Measurements from ENCODE around the gene SF3A1. TPM values are rescaled to one million over a fixed set of nuclear protein-coding genes. Genes with fewer than 3 reads are reported as not detected.
A peak's percentile ranks its signal among the peaks of the same experiment; 100 is the strongest.

SF3A1 gene
- total RNA-seq, 1 donor from 2014 or later, result 139 TPM

- peaks cover 95% of the 10 kb centered on the region for H3K79me2 ChIP-seq (ENCODE audit: insufficient read depth, low read length)
- H4K20me1 ChIP-seq (ENCODE audit: insufficient read depth, low read length), result peaks cover 97% of the 10 kb centered on the region
- H3K27ac ChIP-seq (ENCODE audit: low read depth, low read length), result no peak overlapping the region
- no peak overlapping the region for H3K27ac Mint-ChIP-seq (ENCODE audit: unreplicated experiment)
- no peak overlapping the region for H3K4me3 Mint-ChIP-seq (ENCODE audit: unreplicated experiment)
- peaks cover 6% of the 10 kb centered on the region for H3K36me3 Mint-ChIP-seq (ENCODE audit: low read depth, unreplicated experiment)
- H3K36me3 ChIP-seq (ENCODE audit: insufficient read depth, low read length), result peaks cover 4% of the 10 kb centered on the region
- no peak overlapping the region for H3K4me2 ChIP-seq (ENCODE audit: low read length)
- H3K27me3 Mint-ChIP-seq (ENCODE audit: low read depth, unreplicated experiment), result no peaks in the 10 kb centered on the region
- TF ChIP-seq CTCF (IDR thresholded peaks at IDR 0.05; ENCODE audit: insufficient read depth, low read depth, low read length) (no peak), EZH2 (IDR thresholded peaks at IDR 0.05; ENCODE audit: insufficient read depth, low read length) (no peak)
- no peaks in the 10 kb centered on the region for H3K27me3 ChIP-seq (ENCODE audit: insufficient read depth, low read length)
- peaks cover 53% of the 10 kb centered on the region for H3K4me1 Mint-ChIP-seq (ENCODE audit: low read depth, unreplicated experiment)
- peaks cover 2% of the 10 kb centered on the region for H3K9me3 Mint-ChIP-seq (ENCODE audit: unreplicated experiment)
- peaks cover 46% of the 10 kb centered on the region for H3K4me1 ChIP-seq (ENCODE audit: insufficient read depth, low read length)
- no peak overlapping the region for H3K9ac ChIP-seq (ENCODE audit: low read length)
- FAIRE-seq, result no peak
- peak; percentile 78 for DNase-seq (ENCODE audit: low read depth)
- no peak overlapping the region for H2AFZ ChIP-seq (ENCODE audit: low read depth, low read length)
- no peaks in the 10 kb centered on the region for H3K9me3 ChIP-seq (ENCODE audit: insufficient read depth, low read depth, low read length)
- no peak overlapping the region for H3K4me3 ChIP-seq (ENCODE audit: insufficient read depth, low read depth, low read length)
These were observed 48.0 kb downstream of the SF3A1 start for GRCh38 chr22:30308518-30309230.

GRCh38 chr22:30308093-30308492 lies 48.6 kb downstream of the SF3A1 start:
- no peaks in the 10 kb centered on the region for H3K9me3 ChIP-seq (ENCODE audit: insufficient read depth, low read depth, low read length)
- H3K36me3 ChIP-seq (ENCODE audit: insufficient read depth, low read length), result peaks cover 4% of the 10 kb centered on the region
- DNase-seq (ENCODE audit: low read depth), result no peak
- no peak overlapping the region for H3K4me3 ChIP-seq (ENCODE audit: insufficient read depth, low read depth, low read length)
- Mint-ChIP-seq H3K4me1 (ENCODE audit: low read depth, unreplicated experiment) (peaks cover 52% of the 10 kb centered on the region), H3K9me3 (ENCODE audit: unreplicated experiment) (peaks cover 2% of the 10 kb centered on the region), H3K27me3 (ENCODE audit: low read depth, unreplicated experiment) (no peaks in the 10 kb centered on the region), H3K27ac (ENCODE audit: unreplicated experiment) (peak overlapping the region; percentile 43), H3K36me3 (ENCODE audit: low read depth, unreplicated experiment) (peaks cover 11% of the 10 kb centered on the region), H3K4me3 (ENCODE audit: unreplicated experiment) (no peak overlapping the region)
- no peaks in the 10 kb centered on the region for H3K27me3 ChIP-seq (ENCODE audit: insufficient read depth, low read length)
- TF ChIP-seq EZH2 (IDR thresholded peaks at IDR 0.05; ENCODE audit: insufficient read depth, low read length) (no peak), CTCF (IDR thresholded peaks at IDR 0.05; ENCODE audit: insufficient read depth, low read depth, low read length) (no peak)
- no peak overlapping the region for H2AFZ ChIP-seq (ENCODE audit: low read depth, low read length)
- no peak for FAIRE-seq
- no peak overlapping the region for H3K9ac ChIP-seq (ENCODE audit: low read length)
- peaks cover 46% of the 10 kb centered on the region for H3K4me1 ChIP-seq (ENCODE audit: insufficient read depth, low read length)
- H3K27ac ChIP-seq (ENCODE audit: low read depth, low read length), result no peak overlapping the region
- H3K4me2 ChIP-seq (ENCODE audit: low read length), result no peak overlapping the region
- H3K79me2 ChIP-seq (ENCODE audit: insufficient read depth, low read length), result peaks cover 97% of the 10 kb centered on the region
- H4K20me1 ChIP-seq (ENCODE audit: insufficient read depth, low read length), result peaks cover 100% of the 10 kb centered on the region

- H3K9me3 Mint-ChIP-seq (ENCODE audit: unreplicated experiment), result peaks cover 2% of the 10 kb centered on the region
- peaks cover 98% of the 10 kb centered on the region for H4K20me1 ChIP-seq (ENCODE audit: insufficient read depth, low read length)
- peaks cover 91% of the 10 kb centered on the region for H3K79me2 ChIP-seq (ENCODE audit: insufficient read depth, low read length)
These were observed 49.6 kb downstream of the SF3A1 start for GRCh38 chr22:30307041-30307574.

More at GRCh38 chr22:30307041-30307574, 49.6 kb downstream of the SF3A1 start:
- no peak overlapping the region for H3K27ac ChIP-seq (ENCODE audit: low read depth, low read length)
- no peaks in the 10 kb centered on the region for H3K9me3 ChIP-seq (ENCODE audit: insufficient read depth, low read depth, low read length)
- no peak overlapping the region for H3K9ac ChIP-seq (ENCODE audit: low read length)
- Mint-ChIP-seq H3K27ac (ENCODE audit: unreplicated experiment) (peak overlapping the region; percentile 27), H3K27me3 (ENCODE audit: low read depth, unreplicated experiment) (no peaks in the 10 kb centered on the region), H3K4me3 (ENCODE audit: unreplicated experiment) (no peak overlapping the region), H3K36me3 (ENCODE audit: low read depth, unreplicated experiment) (peaks cover 18% of the 10 kb centered on the region), H3K4me1 (ENCODE audit: low read depth, unreplicated experiment) (peaks cover 53% of the 10 kb centered on the region)
- no peak for DNase-seq (ENCODE audit: low read depth)
- H3K36me3 ChIP-seq (ENCODE audit: insufficient read depth, low read length), result peaks cover 4% of the 10 kb centered on the region
- no peak for FAIRE-seq
- H3K4me3 ChIP-seq (ENCODE audit: insufficient read depth, low read depth, low read length), result no peak overlapping the region
- H3K4me1 ChIP-seq (ENCODE audit: insufficient read depth, low read length), result peaks cover 45% of the 10 kb centered on the region
- H2AFZ ChIP-seq (ENCODE audit: low read depth, low read length), result no peak overlapping the region
- no peak overlapping the region for H3K4me2 ChIP-seq (ENCODE audit: low read length)
- TF ChIP-seq EZH2 (IDR thresholded peaks at IDR 0.05; ENCODE audit: insufficient read depth, low read length), result no peak
- no peak for TF ChIP-seq CTCF (IDR thresholded peaks at IDR 0.05; ENCODE audit: insufficient read depth, low read depth, low read length)
- no peaks in the 10 kb centered on the region for H3K27me3 ChIP-seq (ENCODE audit: insufficient read depth, low read length)

Measured in astrocyte (in vitro differentiated cells and primary cell).